ENCODE measurements around the gene GNAQ. TPM values are rescaled to one million over a fixed set of nuclear protein-coding genes. Genes with fewer than 3 reads are reported as not detected.

GNAQ gene
- total and polyA plus RNA-seq, 2 of the 13 experiments (the other 11 are each of a cell fraction or from before 2014, with no cell fraction given): 16.5 to 17.7 TPM

DNA sequence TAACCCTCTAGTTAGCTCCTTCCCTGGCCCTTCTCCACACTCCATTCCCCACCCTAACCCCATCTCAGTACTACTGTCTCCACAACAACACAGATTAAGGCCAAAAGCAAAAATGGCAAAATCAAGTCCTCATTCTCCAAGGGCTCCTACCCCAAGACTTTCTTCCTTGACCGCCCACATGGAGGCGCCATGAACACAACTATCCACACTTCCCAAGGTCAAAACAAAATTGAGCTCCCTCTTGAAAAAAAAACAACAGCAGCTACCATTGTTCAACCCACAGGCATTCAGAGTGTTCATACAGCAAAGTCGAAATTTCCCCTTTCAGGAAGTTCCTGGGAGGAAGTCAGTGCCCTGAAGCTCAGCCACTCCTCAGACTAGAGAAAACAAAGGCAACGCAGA lies 54.4 kb downstream of the GNAQ start:
- in situ Hi-C loops (cut with HindIII; ENCODE audit: extremely low pct_ligation_motif_present, low pct_unique_long_range_greater_than_20kb): no loop called here
- Histone ChIP-seq H2AFZ (ENCODE audit: low read length) (no peak overlapping the region), H3K79me2 (ENCODE audit: insufficient read depth, low read length) (peaks cover 3% of the 10 kb centered on the region), H3K27ac (ENCODE audit: extremely low read length, insufficient read depth, low read length) (peak overlapping the region; percentile 19), H3K9me3 (ENCODE audit: low read length) (no peaks in the 10 kb centered on the region), H3K9ac (ENCODE audit: insufficient read depth, low read depth, low read length) (no peak overlapping the region), H4K20me1 (ENCODE audit: insufficient read depth, low read length) (no peaks in the 10 kb centered on the region), H3K4me2 (ENCODE audit: low read depth, low read length) (0 out of 2 replicates have a peak overlapping the region, but pooled peaks have one; percentile 4), H3K4me3 (replicated peaks in 1 of 3; ENCODE audit: insufficient read depth in 1 of 3, low read depth in 2 of 3, low read length in 3 of 3) (no peak overlapping the region), H3K27me3 (ENCODE audit: control insufficient read depth in 1 of 2, insufficient read depth in 2 of 2, low read length in 2 of 2) (no peaks in the 10 kb centered on the region), H3K4me1 (ENCODE audit: insufficient read depth, low read length) (peaks cover 32% of the 10 kb centered on the region), H3K36me3 (replicated peaks in 1 of 2; ENCODE audit: control insufficient read depth in 1 of 2, insufficient read depth in 2 of 2, low read length in 2 of 2) (no peaks in the 10 kb centered on the region)
- WGBS (ENCODE audit: low lambda C conversion rate): 41% methylated on average over 4 of the region's 4 CpGs
- no TSS peak for BruUV-seq (replicated peaks)
- ATAC-seq (peak; percentile 85), FAIRE-seq (peak; percentile 67), DNase-seq (ENCODE audit: low spot score) (peak; percentile 79)
- ChIA-PET POLR2A (interaction anchor here (0.6 to 1.3 kb wide), 4 partner anchors 9 to 55 kb away, joined by 3 to 6 read pairs (median 4); no protein-coding TSS in a partner anchor), CTCF (ENCODE audit: low intra/inter-chr PET ratio, low total read pairs) (interaction anchor here (0.7 to 2.8 kb wide), 3 partner anchors 58 to 235 kb away, joined by 3 to 20 read pairs (median 6); no protein-coding TSS in a partner anchor)
- intact Hi-C loops (cut with micrococcal nuclease; ENCODE audit: unreplicated experiment): loop anchor here (1.0 to 2.0 kb wide), 3 partner anchors 58 to 258 kb away; no protein-coding TSS in a partner anchor
- TF ChIP-seq STAG1 (CRISPR knock-in tag; IDR thresholded peaks at IDR 0.05): peak; percentile 86
- TF ChIP-seq ZNF598 (CRISPR knock-in tag; IDR thresholded peaks at IDR 0.05; ENCODE audit: borderline replicate concordance): no peak
- TF ChIP-seq, protein P1, sequence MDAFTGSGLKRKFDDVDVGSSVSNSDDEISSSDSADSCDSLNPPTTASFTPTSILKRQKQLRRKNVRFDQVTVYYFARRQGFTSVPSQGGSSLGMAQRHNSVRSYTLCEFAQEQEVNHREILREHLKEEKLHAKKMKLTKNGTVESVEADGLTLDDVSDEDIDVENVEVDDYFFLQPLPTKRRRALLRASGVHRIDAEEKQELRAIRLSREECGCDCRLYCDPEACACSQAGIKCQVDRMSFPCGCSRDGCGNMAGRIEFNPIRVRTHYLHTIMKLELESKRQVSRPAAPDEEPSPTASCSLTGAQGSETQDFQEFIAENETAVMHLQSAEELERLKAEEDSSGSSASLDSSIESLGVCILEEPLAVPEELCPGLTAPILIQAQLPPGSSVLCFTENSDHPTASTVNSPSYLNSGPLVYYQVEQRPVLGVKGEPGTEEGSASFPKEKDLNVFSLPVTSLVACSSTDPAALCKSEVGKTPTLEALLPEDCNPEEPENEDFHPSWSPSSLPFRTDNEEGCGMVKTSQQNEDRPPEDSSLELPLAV (CRISPR knock-in tag; conservative IDR thresholded peaks at IDR 0.05; ENCODE audit: low read depth): no peak
- TF ChIP-seq ZNF350 (CRISPR knock-in tag; IDR thresholded peaks at IDR 0.05; ENCODE audit: borderline replicate concordance, low read depth): 0 out of 2 replicates have a peak, but pooled peaks have one; percentile 34
- TF ChIP-seq SMC3 (IDR thresholded peaks at IDR 0.05; ENCODE audit: low read length): peak; percentile 93
- TF ChIP-seq ESRRA (CRISPR knock-in tag; IDR thresholded peaks at IDR 0.05; ENCODE audit: low read depth): peak; percentile 33; the same call in 1 of the 2 replicates
- TF ChIP-seq, protein P2, sequence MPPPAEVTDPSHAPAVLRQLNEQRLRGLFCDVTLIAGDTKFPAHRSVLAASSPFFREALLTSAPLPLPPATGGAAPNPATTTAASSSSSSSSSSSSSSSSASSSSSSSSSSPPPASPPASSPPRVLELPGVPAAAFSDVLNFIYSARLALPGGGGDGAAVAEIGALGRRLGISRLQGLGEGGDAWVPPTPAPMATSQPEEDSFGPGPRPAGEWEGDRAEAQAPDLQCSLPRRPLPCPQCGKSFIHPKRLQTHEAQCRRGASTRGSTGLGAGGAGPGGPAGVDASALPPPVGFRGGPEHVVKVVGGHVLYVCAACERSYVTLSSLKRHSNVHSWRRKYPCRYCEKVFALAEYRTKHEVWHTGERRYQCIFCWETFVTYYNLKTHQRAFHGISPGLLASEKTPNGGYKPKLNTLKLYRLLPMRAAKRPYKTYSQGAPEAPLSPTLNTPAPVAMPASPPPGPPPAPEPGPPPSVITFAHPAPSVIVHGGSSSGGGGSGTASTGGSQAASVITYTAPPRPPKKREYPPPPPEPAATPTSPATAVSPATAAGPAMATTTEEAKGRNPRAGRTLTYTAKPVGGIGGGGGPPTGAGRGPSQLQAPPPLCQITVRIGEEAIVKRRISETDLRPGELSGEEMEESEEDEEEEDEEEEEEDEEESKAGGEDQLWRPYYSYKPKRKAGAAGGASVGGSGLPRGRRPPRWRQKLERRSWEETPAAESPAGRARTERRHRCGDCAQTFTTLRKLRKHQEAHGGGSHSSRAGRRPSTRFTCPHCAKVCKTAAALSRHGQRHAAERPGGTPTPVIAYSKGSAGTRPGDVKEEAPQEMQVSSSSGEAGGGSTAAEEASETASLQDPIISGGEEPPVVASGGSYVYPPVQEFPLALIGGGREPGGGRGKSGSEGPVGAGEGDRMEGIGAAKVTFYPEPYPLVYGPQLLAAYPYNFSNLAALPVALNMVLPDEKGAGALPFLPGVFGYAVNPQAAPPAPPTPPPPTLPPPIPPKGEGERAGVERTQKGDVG (CRISPR knock-in tag; IDR thresholded peaks at IDR 0.05; ENCODE audit: borderline replicate concordance): no peak
- peak; percentile 35; the same call in 1 of the 2 replicates for TF ChIP-seq ISL2 (CRISPR knock-in tag; IDR thresholded peaks at IDR 0.05)
- TF ChIP-seq ETV5 (CRISPR knock-in tag; IDR thresholded peaks at IDR 0.05; ENCODE audit: borderline replicate concordance): peak; percentile 15; the same call in 1 of the 2 replicates
- TF ChIP-seq, protein P3, sequence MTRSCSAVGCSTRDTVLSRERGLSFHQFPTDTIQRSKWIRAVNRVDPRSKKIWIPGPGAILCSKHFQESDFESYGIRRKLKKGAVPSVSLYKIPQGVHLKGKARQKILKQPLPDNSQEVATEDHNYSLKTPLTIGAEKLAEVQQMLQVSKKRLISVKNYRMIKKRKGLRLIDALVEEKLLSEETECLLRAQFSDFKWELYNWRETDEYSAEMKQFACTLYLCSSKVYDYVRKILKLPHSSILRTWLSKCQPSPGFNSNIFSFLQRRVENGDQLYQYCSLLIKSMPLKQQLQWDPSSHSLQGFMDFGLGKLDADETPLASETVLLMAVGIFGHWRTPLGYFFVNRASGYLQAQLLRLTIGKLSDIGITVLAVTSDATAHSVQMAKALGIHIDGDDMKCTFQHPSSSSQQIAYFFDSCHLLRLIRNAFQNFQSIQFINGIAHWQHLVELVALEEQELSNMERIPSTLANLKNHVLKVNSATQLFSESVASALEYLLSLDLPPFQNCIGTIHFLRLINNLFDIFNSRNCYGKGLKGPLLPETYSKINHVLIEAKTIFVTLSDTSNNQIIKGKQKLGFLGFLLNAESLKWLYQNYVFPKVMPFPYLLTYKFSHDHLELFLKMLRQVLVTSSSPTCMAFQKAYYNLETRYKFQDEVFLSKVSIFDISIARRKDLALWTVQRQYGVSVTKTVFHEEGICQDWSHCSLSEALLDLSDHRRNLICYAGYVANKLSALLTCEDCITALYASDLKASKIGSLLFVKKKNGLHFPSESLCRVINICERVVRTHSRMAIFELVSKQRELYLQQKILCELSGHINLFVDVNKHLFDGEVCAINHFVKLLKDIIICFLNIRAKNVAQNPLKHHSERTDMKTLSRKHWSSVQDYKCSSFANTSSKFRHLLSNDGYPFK (CRISPR knock-in tag; IDR thresholded peaks at IDR 0.05; ENCODE audit: borderline replicate concordance): no peak
- TF ChIP-seq, protein P4, sequence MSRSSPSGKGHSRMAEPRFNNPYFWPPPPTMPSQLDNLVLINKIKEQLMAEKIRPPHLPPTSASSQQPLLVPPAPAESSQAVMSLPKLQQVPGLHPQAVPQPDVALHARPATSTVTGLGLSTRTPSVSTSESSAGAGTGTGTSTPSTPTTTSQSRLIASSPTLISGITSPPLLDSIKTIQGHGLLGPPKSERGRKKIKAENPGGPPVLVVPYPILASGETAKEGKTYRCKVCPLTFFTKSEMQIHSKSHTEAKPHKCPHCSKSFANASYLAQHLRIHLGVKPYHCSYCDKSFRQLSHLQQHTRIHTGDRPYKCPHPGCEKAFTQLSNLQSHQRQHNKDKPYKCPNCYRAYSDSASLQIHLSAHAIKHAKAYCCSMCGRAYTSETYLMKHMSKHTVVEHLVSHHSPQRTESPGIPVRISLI (CRISPR knock-in tag; IDR thresholded peaks at IDR 0.05; ENCODE audit: borderline replicate concordance): peak; percentile 94
- TF ChIP-seq, protein P5, sequence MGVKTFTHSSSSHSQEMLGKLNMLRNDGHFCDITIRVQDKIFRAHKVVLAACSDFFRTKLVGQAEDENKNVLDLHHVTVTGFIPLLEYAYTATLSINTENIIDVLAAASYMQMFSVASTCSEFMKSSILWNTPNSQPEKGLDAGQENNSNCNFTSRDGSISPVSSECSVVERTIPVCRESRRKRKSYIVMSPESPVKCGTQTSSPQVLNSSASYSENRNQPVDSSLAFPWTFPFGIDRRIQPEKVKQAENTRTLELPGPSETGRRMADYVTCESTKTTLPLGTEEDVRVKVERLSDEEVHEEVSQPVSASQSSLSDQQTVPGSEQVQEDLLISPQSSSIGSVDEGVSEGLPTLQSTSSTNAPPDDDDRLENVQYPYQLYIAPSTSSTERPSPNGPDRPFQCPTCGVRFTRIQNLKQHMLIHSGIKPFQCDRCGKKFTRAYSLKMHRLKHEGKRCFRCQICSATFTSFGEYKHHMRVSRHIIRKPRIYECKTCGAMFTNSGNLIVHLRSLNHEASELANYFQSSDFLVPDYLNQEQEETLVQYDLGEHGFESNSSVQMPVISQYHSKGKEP (CRISPR knock-in tag; IDR thresholded peaks at IDR 0.05): no peak

All from HepG2 (cell line).